Endothelial cell of umbilical vein (primary cell): ENCODE data around the gene MAP3K10. TPM values are rescaled to one million over a fixed set of nuclear protein-coding genes. Genes with fewer than 3 reads are reported as not detected.

Experiments used
- BruUV-seq: library from RNA; stranded (reverse); fragments of 400-500 nt; replicated peaks from 2 replicates; lab custom pipeline; 2021; lab: Mats Ljungman, UMichigan
- CTCF ChIA-PET: fragments of 300-600, 350-600 bp; sonication (Branson Sonifier 250); formaldehyde crosslinking; loops from one replicate; lab custom pipeline; 2021; ENCODE audit warnings: antibody characterized with exemption, inconsistent platforms; lab: Charles Lee
- POLR2A ChIA-PET: fragments of 300-600, 350-600 bp; sonication (Branson Sonifier 250); formaldehyde crosslinking; loops from one replicate; lab custom pipeline; 2021; ENCODE audit warnings: antibody characterized with exemption, inconsistent platforms; lab: Charles Lee
- DNase-seq: peaks from one replicate; pipeline ENCODE4 v3.0.0-alpha.2; 2011; ENCODE audit warnings: low read depth, low spot score
- FAIRE-seq: peaks from 2 replicates; lab custom pipeline; 2011; peaks lifted over from hg19 to GRCh38; lab: Jason Lieb, UNC
- H2AFZ ChIP-seq: 2 replicates; pipeline ENCODE4 v1.6.0; 2012; ENCODE audit warnings: low read depth, low read length, control low read depth, inconsistent platforms
- H3K27ac ChIP-seq: 2 replicates; pipeline ENCODE4 v1.5.1; 2011; ENCODE audit warnings: low read depth, mild to moderate bottlenecking, control low read depth, low read length, moderate library complexity; ENCODE audit not compliant: insufficient read depth
- H3K27me3 ChIP-seq, 2 experiments: 2 replicates each; pipeline versions ENCODE4 v1.6.0 to v1.6.1; 2011; ENCODE audit warnings: low read length in 2 of 2, mixed read lengths in 1 of 2; ENCODE audit not compliant: control insufficient read depth in 2 of 2, insufficient read depth in 2 of 2
- H3K36me3 ChIP-seq, 2 experiments: 2 replicates in 1 of 2; 3 replicates in 1 of 2; pipeline ENCODE4 v1.5.1; 2011; ENCODE audit warnings: low read length in 2 of 2, mild to moderate bottlenecking in 1 of 2, moderate library complexity in 1 of 2; ENCODE audit not compliant: control insufficient read depth in 2 of 2, insufficient read depth in 2 of 2; ENCODE audit errors: extremely low read depth in 1 of 2
- H3K4me1 ChIP-seq: 3 replicates; pipeline ENCODE4 v1.5.1; 2011; ENCODE audit warnings: mild to moderate bottlenecking, low read length; ENCODE audit not compliant: control insufficient read depth, insufficient read depth; ENCODE audit errors: extremely low read depth
- H3K4me2 ChIP-seq: 2 replicates; pipeline ENCODE4 v1.6.1; 2011; ENCODE audit warnings: low read length, control low read depth, mixed read lengths; ENCODE audit not compliant: insufficient read depth
- H3K4me3 ChIP-seq, 3 experiments: fragments of 200-600 bp in 1 of 3; sonication (generic), shearing (Covaris generic) in 1 of 3; replicated peaks in 1 of 3; 2 replicates each; pipeline ENCODE4 v1.5.1; 2011 to 2016; ENCODE audit warnings: control low read depth in 3 of 3, low read length in 3 of 3, mild to moderate bottlenecking in 2 of 3, inconsistent platforms in 1 of 3, low read depth in 1 of 3, moderate library complexity in 1 of 3; ENCODE audit not compliant: insufficient read depth in 1 of 3
- H3K79me2 ChIP-seq: 2 replicates; pipeline ENCODE4 v1.6.0; 2012; ENCODE audit warnings: low read length, inconsistent platforms; ENCODE audit not compliant: control insufficient read depth, insufficient read depth
- H3K9ac ChIP-seq: replicated peaks from 2 replicates; pipeline ENCODE3; 2011; ENCODE audit warnings: low read length, control low read depth; ENCODE audit not compliant: insufficient read depth; ENCODE audit errors: extremely low read depth
- H3K9me1 ChIP-seq: replicated peaks from 3 replicates; pipeline ENCODE4 v1.6.0; 2011; ENCODE audit warnings: mild to moderate bottlenecking, low read length; ENCODE audit not compliant: control insufficient read depth, insufficient read depth; ENCODE audit errors: extremely low read depth
- H3K9me3 ChIP-seq: replicated peaks from 2 replicates; pipeline ENCODE4 v1.5.1; 2012; ENCODE audit warnings: low read length, inconsistent platforms; ENCODE audit not compliant: control insufficient read depth, insufficient read depth
- H4K20me1 ChIP-seq: replicated peaks from 2 replicates; pipeline ENCODE3; 2011; ENCODE audit warnings: mild to moderate bottlenecking, low read length; ENCODE audit not compliant: control insufficient read depth, insufficient read depth; ENCODE audit errors: extremely low read depth
- CTCF ChIP-seq, 2 donors: IDR thresholded peaks; 1 replicate in 1 of 2; 2 replicates in 1 of 2; pipeline ENCODE4 v1.5.1; 2011; ENCODE audit warnings: low read length in 2 of 2, mild to moderate bottlenecking in 2 of 2, moderate library complexity in 2 of 2, control low read depth in 1 of 2, inconsistent platforms in 1 of 2, low read depth in 1 of 2; ENCODE audit not compliant: insufficient read depth in 1 of 2; ENCODE audit errors: extremely low read depth in 1 of 2
- EZH2 ChIP-seq: IDR thresholded peaks from 2 replicates; pipeline ENCODE4 v1.6.1; 2012; ENCODE audit warnings: borderline replicate concordance, low read depth, mild to moderate bottlenecking, moderate library complexity, low read length, inconsistent platforms; ENCODE audit not compliant: severe bottlenecking
- FOS ChIP-seq: IDR thresholded peaks from 2 replicates; pipeline ENCODE4 v1.6.1; 2011; ENCODE audit warnings: mild to moderate bottlenecking, low read length, moderate library complexity, borderline replicate concordance; ENCODE audit not compliant: insufficient read depth
- GATA2 ChIP-seq: IDR thresholded peaks from 2 replicates; pipeline ENCODE4 v1.7.0; 2011; ENCODE audit warnings: low read depth, mild to moderate bottlenecking, moderate library complexity, mixed read lengths, low read length; ENCODE audit not compliant: insufficient read length, insufficient read depth
- JUN ChIP-seq: IDR thresholded peaks from 2 replicates; pipeline ENCODE4 v1.6.1; 2011; ENCODE audit warnings: borderline replicate concordance, low read depth; ENCODE audit not compliant: insufficient read length, insufficient read depth
- MAX ChIP-seq: IDR thresholded peaks from 2 replicates; pipeline ENCODE4 v1.6.1; 2011; ENCODE audit not compliant: insufficient read depth, insufficient read length
- MYC ChIP-seq: IDR thresholded peaks from one replicate; pipeline ENCODE4 v1.6.1; 2011; ENCODE audit warnings: mild to moderate bottlenecking, low read depth, low read length
- POLR2A ChIP-seq: IDR thresholded peaks from 2 replicates; pipeline ENCODE4 v1.6.1; 2012; ENCODE audit warnings: low read depth, mild to moderate bottlenecking, control low read depth, low read length
- POLR2AphosphoS5 ChIP-seq: IDR thresholded peaks from 2 replicates; pipeline ENCODE4 v1.6.1; 2012; ENCODE audit warnings: low read depth, mild to moderate bottlenecking, control low read depth, low read length, moderate library complexity; ENCODE audit not compliant: insufficient read depth
- dilution Hi-C: fragments of 300-500 bp; cut with MboI; formaldehyde crosslinking; loops from one replicate; pipeline ENCODE4 v1.15.0; 2019; ENCODE audit warnings: low sequenced_read_pairs; ENCODE audit not compliant: extremely low pct_ligation_motif_present
- intact Hi-C: fragments of 100-400 bp; cut with micrococcal nuclease; formaldehyde crosslinking; loops from one replicate; pipeline ENCODE4 v1.10.0; 2022
- polyA plus RNA-seq, 4 experiments: library from polyadenylated mRNA; depleted of rRNA in 3 of 4; stranded (reverse) in 3 of 4; unstranded in 1 of 4; fragments of >200 nt; gene quantifications; 2 replicates each; pipeline versions ENCODE4 v1.2.1 to v1.2.3, GENCODE V29; 2011 to 2012; ENCODE audit warnings: missing spikeins in 1 of 4
- total RNA-seq: library from RNA; stranded (reverse); gene quantifications from 2 replicates; pipeline ENCODE4 v1.2.3, GENCODE V29; 2021

The MAP3K10 gene
- total and polyA plus RNA-seq, 2 donors (not counting 3 experiments of a cell fraction or from before 2014, with no cell fraction given): 6.3 to 19.4 TPM

GRCh38 chr19:40237791-40238190 lies 46.6 kb downstream of the MAP3K10 start:
- Histone ChIP-seq H3K9ac (no peak overlapping the region), H3K4me3 (no peak overlapping the region), H3K27me3 (no peaks in the 10 kb centered on the region), H3K79me2 (no peaks in the 10 kb centered on the region), H2AFZ (no peak overlapping the region), H4K20me1 (no peaks in the 10 kb centered on the region), H3K27ac (no peak overlapping the region), H3K9me3 (no peaks in the 10 kb centered on the region), H3K4me2 (no peak overlapping the region), H3K4me1 (peaks cover 20% of the 10 kb centered on the region), H3K36me3 (peaks cover 4 to 39% of the 10 kb centered on the region in 2 experiments), H3K9me1 (no peaks in the 10 kb centered on the region)
- no TSS peak for BruUV-seq
- dilution Hi-C loops: no loop called here
- POLR2A ChIA-PET: no interaction called here
- TF ChIP-seq POLR2AphosphoS5: no peak
- no peak for TF ChIP-seq GATA2
- no peak for TF ChIP-seq EZH2
- no peak for TF ChIP-seq CTCF (IDR thresholded peaks at IDR 0.05; ENCODE audit: extremely low read depth in 1 of 2, insufficient read depth in 1 of 2, low read depth in 1 of 2, low read length in 2 of 2)
- no peak for TF ChIP-seq POLR2A
- TF ChIP-seq JUN: no peak
- no peak for TF ChIP-seq FOS
- TF ChIP-seq MAX: no peak
- TF ChIP-seq MYC: no peak
- FAIRE-seq: no peak
- CTCF ChIA-PET: no interaction called here
- no peak for DNase-seq
- intact Hi-C loops: no loop called here
